AG08395 (cell line): ENCODE measurements around the gene DIAPH2.
"Not testable (repeated sequence)": the region's sequence is repeated elsewhere in the genome, so short reads cannot be mapped to it uniquely, and the experiment has no call there.

ENCODE experiments used
- DNase-seq: peaks from one replicate; pipeline ENCODE4 v3.0.0; 2012; ENCODE audit warnings: mixed read lengths, low spot score

Gene DIAPH2

GRCh38 chrX:96684339-96685209 is at the start of gene DIAPH2:
Gene DIAPH2, plus strand, starts transcription at chrX:96684842.
- DNase-seq = peak; percentile 62

GRCh38 chrX:96650023-96650422 is 34.6 kb upstream of the DIAPH2 start:
- DNase-seq = no peak

DNA sequence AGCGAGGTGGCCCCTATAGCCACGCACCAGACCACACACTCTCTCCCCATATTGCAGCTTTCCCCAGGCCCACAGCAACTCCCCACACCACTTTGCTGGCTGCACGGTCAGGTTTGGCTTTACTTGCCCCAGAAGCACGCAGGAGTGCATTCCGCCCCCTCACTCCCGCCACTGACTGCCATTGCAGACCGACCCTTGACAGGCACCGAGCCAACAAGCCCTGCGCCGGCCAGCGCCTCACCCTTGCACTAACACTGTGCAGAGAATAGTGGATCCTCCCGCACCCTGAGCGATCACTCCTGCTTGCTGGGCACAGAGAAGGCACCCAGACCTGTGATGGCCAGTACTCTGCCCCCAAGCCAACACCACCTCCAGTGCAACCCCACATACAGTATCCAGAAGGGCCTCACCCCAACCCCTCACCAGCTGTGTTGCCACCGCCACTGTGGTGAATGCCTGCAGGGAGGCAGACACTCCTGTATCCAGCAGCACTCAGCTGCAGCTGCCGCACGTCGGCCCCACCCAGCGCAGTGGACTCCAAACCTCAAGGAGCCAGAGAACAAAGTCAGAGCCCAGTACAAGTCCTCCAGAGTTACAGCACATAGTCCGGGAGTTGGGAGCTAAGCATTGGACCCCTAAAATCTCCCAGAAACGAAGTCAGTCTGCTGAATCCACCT is 28.6 kb upstream of the DIAPH2 start:
- no peak for DNase-seq

DNA sequence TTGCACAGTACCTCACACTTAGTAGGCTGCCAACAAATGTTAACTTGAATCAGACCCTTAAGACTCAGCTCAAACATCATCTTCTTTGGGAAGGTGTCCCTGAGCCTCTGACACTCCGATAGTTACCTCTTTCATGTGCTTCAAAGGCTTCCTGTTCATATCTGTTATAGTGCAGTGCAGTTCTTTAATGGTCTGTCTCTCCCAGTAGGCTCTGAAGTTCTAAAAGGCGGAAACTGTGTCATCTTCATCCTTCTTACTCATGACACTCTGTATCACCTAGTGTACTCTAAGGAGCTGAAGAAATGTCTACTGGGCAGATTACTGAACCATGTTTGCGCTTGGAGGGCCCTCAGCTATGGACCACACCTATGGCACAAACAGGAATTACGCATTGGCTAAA is 2.1 kb upstream of the DIAPH2 start:
- no peak for DNase-seq

- no peak for DNase-seq
Observed at GRCh38 chrX:96683997-96684338, 674 bp upstream of the DIAPH2 start.

GRCh38 chrX:96685210-96686099 is 813 bp downstream of the DIAPH2 start:
- peak; percentile 6 for DNase-seq

DNA sequence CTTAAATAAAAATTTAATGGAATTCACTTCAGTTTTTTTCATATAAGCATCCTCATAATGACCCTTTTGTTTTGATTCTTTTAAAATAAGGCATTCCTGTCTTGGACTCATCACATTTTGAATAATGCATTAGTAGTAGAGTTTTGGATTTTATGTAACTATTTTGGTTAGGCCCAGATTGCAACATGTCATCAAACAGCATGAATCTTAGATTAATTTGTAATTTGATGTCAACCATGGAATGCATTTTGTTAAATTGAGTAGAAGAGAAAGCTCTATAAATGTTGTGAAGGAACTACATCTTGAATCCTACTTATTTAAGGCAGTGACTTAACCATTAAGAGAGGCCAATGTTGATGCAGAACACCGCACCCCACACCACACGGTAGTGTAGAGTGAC is 3.1 kb downstream of the DIAPH2 start:
- no peak for DNase-seq

- DNase-seq = no peak
Observed at GRCh38 chrX:96688789-96689188, 4.1 kb downstream of the DIAPH2 start.

DNA sequence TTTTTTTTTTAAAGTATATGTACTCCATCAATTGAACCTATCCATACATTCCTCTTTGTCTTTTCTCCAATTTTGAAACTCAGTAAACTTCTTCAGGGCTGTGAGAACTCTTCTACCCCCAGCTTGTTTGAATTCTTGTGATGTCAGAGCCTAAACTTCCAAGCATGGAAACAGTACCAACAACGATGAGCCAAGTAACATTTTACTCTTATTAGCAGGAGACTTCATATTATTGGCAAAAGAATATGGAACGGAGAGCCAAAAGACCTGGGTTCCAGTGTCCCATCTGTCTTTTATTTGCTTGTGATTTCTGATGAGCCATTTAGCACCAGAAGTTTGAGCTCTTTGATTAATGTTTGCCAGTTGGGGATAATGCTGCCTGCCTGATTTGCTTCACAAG is 5.3 kb downstream of the DIAPH2 start:
- DNase-seq = no peak

GRCh38 chrX:96692454-96692853 is 7.8 kb downstream of the DIAPH2 start:
- peak; percentile 10 for DNase-seq

GRCh38 chrX:96692890-96693289 is 8.2 kb downstream of the DIAPH2 start:
- no peak for DNase-seq

DNA sequence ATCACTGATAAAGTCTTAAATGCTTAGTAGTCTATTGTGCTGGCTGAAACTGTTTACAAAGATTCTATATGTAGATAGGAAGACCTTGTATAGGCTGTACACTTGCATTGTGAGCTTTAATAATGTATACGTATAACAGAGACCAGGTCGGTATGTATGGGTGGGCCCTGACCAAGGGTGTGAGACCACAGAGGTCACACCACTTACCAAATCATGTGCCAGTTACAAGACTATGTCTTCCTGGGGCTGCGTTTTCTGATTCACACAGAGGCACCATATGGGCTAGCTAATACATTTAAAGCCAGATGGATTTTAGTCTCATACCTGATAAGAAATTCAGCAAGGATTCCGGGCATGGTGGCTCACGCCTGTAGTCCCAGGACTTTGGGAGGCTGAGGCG is 8.8 kb downstream of the DIAPH2 start:
- no peak for DNase-seq

GRCh38 chrX:96696462-96696861 is 11.8 kb downstream of the DIAPH2 start:
- no peak for DNase-seq

DNA sequence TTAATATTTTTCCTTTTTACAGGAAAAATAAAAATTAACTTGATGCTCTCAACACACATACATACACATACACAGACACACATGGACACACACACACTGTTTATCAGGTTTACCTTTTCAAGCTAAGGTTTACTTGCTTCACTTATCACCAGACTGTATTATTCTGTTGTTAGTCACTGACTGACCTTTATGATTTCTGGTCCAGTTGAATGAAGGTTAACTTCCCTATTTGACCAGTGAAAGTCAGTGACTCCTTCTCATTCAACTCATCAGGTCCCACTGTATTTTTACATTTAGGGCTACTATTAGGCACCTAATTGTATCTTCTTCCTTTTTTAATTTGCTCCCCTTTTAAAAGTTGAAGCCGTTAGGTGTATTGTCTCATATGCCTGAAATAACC is 16.0 kb downstream of the DIAPH2 start:
- DNase-seq = no peak

DNA sequence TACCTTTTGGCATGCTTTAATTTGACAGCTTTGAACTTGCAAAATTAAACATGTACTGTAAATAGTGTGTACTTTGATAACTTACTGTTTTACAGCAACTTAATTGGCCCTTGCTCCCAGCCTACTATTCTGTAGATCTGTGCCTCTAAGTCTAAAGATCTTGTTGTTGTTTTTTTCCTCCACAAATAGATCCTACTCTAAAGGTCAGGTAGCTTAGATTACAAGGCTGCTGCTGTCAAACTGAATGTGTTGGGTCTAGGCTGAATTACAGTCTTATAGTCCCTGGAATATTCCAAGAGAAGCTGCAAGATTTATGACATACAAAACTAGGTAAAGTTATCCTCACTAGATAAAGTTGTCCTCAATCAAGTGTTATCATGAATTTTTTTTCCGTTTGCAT is 18.7 kb downstream of the DIAPH2 start:
- no peak for DNase-seq

DNA sequence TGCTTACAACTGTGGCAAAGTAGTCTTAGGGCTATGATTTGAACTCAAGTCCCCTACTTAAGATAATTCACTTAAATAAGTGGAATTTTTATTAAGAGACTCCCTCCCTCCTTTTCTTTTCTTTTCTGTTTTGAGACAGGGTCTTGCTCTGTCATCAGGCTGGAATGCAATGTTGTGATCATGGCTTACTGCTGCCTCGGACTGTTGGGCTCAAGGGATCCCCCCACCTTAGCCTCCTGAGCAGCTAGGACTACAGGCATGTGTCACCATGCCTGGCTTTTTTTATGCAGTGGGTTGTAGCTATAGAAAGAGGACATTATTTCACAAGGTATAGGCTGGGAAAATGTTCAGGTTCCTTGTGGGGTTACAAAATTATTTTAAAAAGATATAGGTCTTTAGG is 19.2 kb downstream of the DIAPH2 start:
- DNase-seq = no peak

DNA sequence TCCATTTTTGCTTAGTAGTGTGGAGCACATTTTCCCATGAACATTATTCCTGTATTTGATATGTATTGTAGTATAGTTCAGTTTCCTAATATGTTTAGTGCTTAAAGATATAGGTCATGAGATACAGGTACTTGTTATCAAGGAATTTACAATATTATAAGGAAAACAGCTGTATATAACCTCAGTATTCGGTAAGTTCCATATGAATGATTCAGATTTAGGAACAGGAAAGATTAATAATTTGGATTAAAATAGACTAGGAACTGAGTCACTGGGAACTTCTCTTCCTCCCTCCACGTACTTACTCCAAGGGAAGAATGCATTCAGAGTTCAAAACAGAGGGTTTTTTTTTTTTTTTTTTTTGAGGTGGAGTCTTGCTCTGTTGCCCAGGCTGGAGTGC is 20.0 kb downstream of the DIAPH2 start:
- DNase-seq = peak; percentile 4

DNA sequence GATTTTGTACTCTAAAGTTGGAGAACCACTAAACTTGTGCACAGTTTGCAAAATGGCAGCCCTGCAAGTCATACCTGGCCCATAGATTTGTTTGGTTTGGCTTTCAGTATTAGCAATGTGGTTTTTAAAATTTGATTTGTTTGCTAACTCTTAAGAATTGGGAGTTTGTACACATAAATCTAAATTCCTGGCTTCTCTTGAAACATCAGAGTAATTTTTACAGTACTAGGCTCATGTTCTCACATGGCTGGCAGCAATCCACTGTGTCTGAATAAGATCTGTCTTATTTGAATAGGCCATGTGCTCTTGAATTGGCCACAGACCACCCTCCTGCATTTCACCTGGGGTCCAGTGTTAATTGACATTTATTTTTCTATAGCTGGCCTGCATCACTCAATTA is 21.3 kb downstream of the DIAPH2 start:
- DNase-seq = no peak

GRCh38 chrX:96707804-96708203 is 23.2 kb downstream of the DIAPH2 start:
- no peak for DNase-seq

- DNase-seq = no peak
Observed at GRCh38 chrX:96710031-96710430, 25.4 kb downstream of the DIAPH2 start.

GRCh38 chrX:96713303-96713702 is 28.7 kb downstream of the DIAPH2 start:
- DNase-seq = no peak

GRCh38 chrX:96714393-96714792 is 29.8 kb downstream of the DIAPH2 start:
- DNase-seq = not testable (repeated sequence)

DNA sequence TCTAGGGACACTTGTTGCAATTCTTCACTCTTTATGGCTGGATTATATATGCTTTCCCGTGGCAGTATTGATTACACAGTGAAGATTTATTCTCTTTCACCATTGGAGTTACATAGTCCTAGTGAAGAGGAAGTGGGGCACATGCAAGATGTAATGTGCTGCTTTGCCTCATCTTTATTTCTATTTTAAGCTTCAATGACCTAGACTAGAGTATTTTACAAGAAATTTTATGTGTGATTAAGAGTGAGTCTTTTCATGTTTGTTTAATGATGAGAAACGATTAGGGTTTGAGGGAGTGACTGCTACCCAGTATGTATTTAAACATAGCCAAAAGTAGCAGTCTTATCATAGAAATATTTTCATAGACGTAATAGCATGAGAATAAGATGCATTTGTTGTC is 30.8 kb downstream of the DIAPH2 start:
- no peak for DNase-seq
